IMR-90 (cell line): ENCODE measurements around the gene SLC8A1. TPM values are rescaled to one million over a fixed set of nuclear protein-coding genes. Genes with fewer than 3 reads are reported as not detected.

Source experiments
- ATAC-seq: fragments of 200-7000 bp; cut with Tn5 transposase; 2 replicates; pipeline ENCODE4 v1.9.1; 2020; ENCODE audit warnings: low read depth, mild to moderate bottlenecking, moderate library complexity
- BruUV-seq: library from RNA; stranded (reverse); fragments of 400-500 nt; replicated peaks from 2 replicates; lab custom pipeline; 2021; lab: Mats Ljungman, UMichigan
- CTCF ChIA-PET: fragments of 300-600 bp; formaldehyde crosslinking; extraction: SDS; loops from one replicate; lab custom pipeline; 2021; ENCODE audit warnings: antibody characterized with exemption; lab: Yijun Ruan, JAX
- POLR2A ChIA-PET: fragments of 300-600 bp; sonication (Branson Sonifier 250); formaldehyde crosslinking; loops from one replicate; lab custom pipeline; 2022; ENCODE audit warnings: antibody characterized with exemption; ENCODE audit not compliant: unreplicated experiment; lab: Charles Lee
- DNase-seq: peaks from one replicate; pipeline ENCODE4 v3.0.0; 2013
- H2AFZ ChIP-seq: replicated peaks from 2 replicates; pipeline ENCODE3; 2013; ENCODE audit warnings: low read length, mild to moderate bottlenecking; ENCODE audit not compliant: poor library complexity
- H2AK5ac ChIP-seq: 2 replicates; pipeline ENCODE4 v1.6.1; 2013; ENCODE audit warnings: low read depth, low read length, inconsistent platforms
- H2AK9ac ChIP-seq: replicated peaks from 2 replicates; pipeline ENCODE3; 2013; ENCODE audit warnings: mild to moderate bottlenecking, low read depth, low read length, moderate library complexity; ENCODE audit not compliant: poor library complexity
- H2BK120ac ChIP-seq: 2 replicates; pipeline ENCODE4 v1.6.1; 2013; ENCODE audit warnings: low read depth, low read length, inconsistent platforms
- H2BK15ac ChIP-seq: 3 replicates; pipeline ENCODE4 v1.6.1; 2013; ENCODE audit warnings: low read depth, low read length, inconsistent platforms
- H2BK20ac ChIP-seq: 2 replicates; pipeline ENCODE4 v1.6.1; 2013; ENCODE audit warnings: low read depth, mild to moderate bottlenecking, inconsistent platforms, low read length, moderate library complexity
- H2BK5ac ChIP-seq: 2 replicates; pipeline ENCODE4 v1.6.1; 2013; ENCODE audit warnings: mild to moderate bottlenecking, low read depth, low read length, inconsistent platforms; ENCODE audit not compliant: poor library complexity, severe bottlenecking
- H3K14ac ChIP-seq: replicated peaks from 2 replicates; pipeline ENCODE4 v1.6.1; 2013; ENCODE audit warnings: low read depth, low read length, inconsistent platforms
- H3K18ac ChIP-seq: 2 replicates; pipeline ENCODE4 v1.6.1; 2013; ENCODE audit warnings: low read depth, low read length, control low read depth
- H3K23ac ChIP-seq: 2 replicates; pipeline ENCODE4 v1.6.1; 2013; ENCODE audit warnings: low read depth, low read length, inconsistent platforms
- H3K27ac ChIP-seq: 2 replicates; pipeline ENCODE4 v1.5.1; 2013; ENCODE audit warnings: mild to moderate bottlenecking, control low read depth, low read length; ENCODE audit not compliant: insufficient read depth
- H3K27me3 ChIP-seq: 2 replicates; pipeline ENCODE4 v1.6.1; 2013; ENCODE audit warnings: low read length; ENCODE audit not compliant: control insufficient read depth, insufficient read depth
- H3K36me3 ChIP-seq: 2 replicates; pipeline ENCODE4 v1.6.1; 2013; ENCODE audit warnings: low read length, mixed read lengths; ENCODE audit not compliant: control insufficient read depth, insufficient read depth
- H3K4ac ChIP-seq: 2 replicates; pipeline ENCODE4 v1.6.1; 2013; ENCODE audit warnings: low read depth, low read length, inconsistent platforms
- H3K4me1 ChIP-seq: 2 replicates; pipeline ENCODE4 v1.6.1; 2013; ENCODE audit warnings: low read length, mixed read lengths; ENCODE audit not compliant: control insufficient read depth, insufficient read depth
- H3K4me2 ChIP-seq: 2 replicates; pipeline ENCODE4 v1.6.1; 2013; ENCODE audit warnings: low read depth, mild to moderate bottlenecking, control low read depth, low read length, moderate library complexity
- H3K4me3 ChIP-seq: 2 replicates; pipeline ENCODE4 v1.5.1; 2013; ENCODE audit warnings: low read depth, mild to moderate bottlenecking, control low read depth, low read length, moderate library complexity; ENCODE audit not compliant: insufficient read depth
- H3K56ac ChIP-seq: 2 replicates; pipeline ENCODE4 v1.6.1; 2013; ENCODE audit warnings: low read length, inconsistent platforms; ENCODE audit not compliant: insufficient read depth; ENCODE audit errors: extremely low read depth
- H3K79me1 ChIP-seq, 2 experiments: 2 replicates each; pipeline ENCODE4 v1.6.1; 2013; ENCODE audit warnings: low read length in 2 of 2, inconsistent platforms in 1 of 2, low read depth in 1 of 2
- H3K9ac ChIP-seq: 2 replicates; pipeline ENCODE4 v1.6.1; 2013; ENCODE audit warnings: low read depth, low read length, control low read depth
- H3K9me1 ChIP-seq: 2 replicates; pipeline ENCODE4 v1.6.1; 2013; ENCODE audit warnings: low read length, inconsistent platforms; ENCODE audit not compliant: insufficient read depth
- H3K9me3 ChIP-seq: 2 replicates; pipeline ENCODE4 v1.6.1; 2013; ENCODE audit warnings: low read length; ENCODE audit not compliant: control insufficient read depth, insufficient read depth
- H4K20me1 ChIP-seq: 2 replicates; pipeline ENCODE4 v1.6.1; 2013; ENCODE audit warnings: low read length, inconsistent platforms; ENCODE audit not compliant: insufficient read depth
- H4K5ac ChIP-seq: 2 replicates; pipeline ENCODE4 v1.6.1; 2013; ENCODE audit warnings: mild to moderate bottlenecking, low read depth, low read length, control low read depth
- H4K8ac ChIP-seq, 2 experiments: 2 replicates each; pipeline ENCODE4 v1.6.1; 2013; ENCODE audit warnings: low read depth in 2 of 2, low read length in 2 of 2, control low read depth in 1 of 2, inconsistent platforms in 1 of 2
- H4K91ac ChIP-seq: 2 replicates; pipeline ENCODE4 v1.6.1; 2013; ENCODE audit warnings: low read depth, low read length, inconsistent platforms; ENCODE audit not compliant: insufficient read depth
- BHLHE40 ChIP-seq: fragments of 150-350 bp; IDR thresholded peaks from 2 replicates; pipeline ENCODE4 v1.6.1; 2016; ENCODE audit warnings: mild to moderate bottlenecking, low read depth, low read length
- CEBPB ChIP-seq: IDR thresholded peaks from 2 replicates; pipeline ENCODE4 v1.6.1; 2012; ENCODE audit warnings: low read depth, low read length, improper control_type of control experiment
- CHD1 ChIP-seq: IDR thresholded peaks from 2 replicates; pipeline ENCODE4 v1.6.1; 2012; ENCODE audit warnings: low read depth, low read length, improper control_type of control experiment
- CTCF ChIP-seq: conservative IDR thresholded peaks from 2 replicates; pipeline ENCODE4 v1.5.1; 2012; ENCODE audit warnings: mild to moderate bottlenecking, low read depth, low read length, improper control_type of control experiment
- ELK1 ChIP-seq: fragments of 150-350 bp; IDR thresholded peaks from 2 replicates; pipeline ENCODE4 v1.6.1; 2016; ENCODE audit warnings: low read depth, mild to moderate bottlenecking, low read length, moderate library complexity, borderline replicate concordance
- FOS ChIP-seq: fragments of 150-350 bp; IDR thresholded peaks from 2 replicates; pipeline ENCODE4 v1.6.1; 2016; ENCODE audit warnings: low read depth, low read length
- MAZ ChIP-seq: IDR thresholded peaks from 2 replicates; pipeline ENCODE4 v1.6.1; 2012; ENCODE audit warnings: low read depth, mild to moderate bottlenecking, low read length, improper control_type of control experiment, moderate library complexity, borderline replicate concordance
- NFE2L2 ChIP-seq: fragments of 150-350 bp; IDR thresholded peaks from 2 replicates; pipeline ENCODE4 v1.6.1; 2016; ENCODE audit warnings: low read depth, mild to moderate bottlenecking, low read length
- RAD21 ChIP-seq: IDR thresholded peaks from 2 replicates; pipeline ENCODE4 v1.6.1; 2012; ENCODE audit warnings: low read length, improper control_type of control experiment
- RCOR1 ChIP-seq: IDR thresholded peaks from 2 replicates; pipeline ENCODE4 v1.6.1; 2012; ENCODE audit warnings: mild to moderate bottlenecking, low read length, improper control_type of control experiment; ENCODE audit not compliant: insufficient replicate concordance
- RFX5 ChIP-seq: IDR thresholded peaks from 2 replicates; pipeline ENCODE4 v1.8.0; 2012; ENCODE audit warnings: low read depth, mild to moderate bottlenecking, low read length, moderate library complexity
- SMC3 ChIP-seq: fragments of 150-350 bp; IDR thresholded peaks from 2 replicates; pipeline ENCODE4 v1.6.1; 2016; ENCODE audit warnings: low read depth, mild to moderate bottlenecking, antibody characterized with exemption, low read length, moderate library complexity
- USF2 ChIP-seq: fragments of 150-350 bp; IDR thresholded peaks from 2 replicates; pipeline ENCODE4 v1.6.1; 2017; ENCODE audit warnings: mild to moderate bottlenecking, antibody characterized with exemption, low read length, low read depth
- WGBS, 2 experiments: methylation state at CpG; one replicate each; pipeline versions ENCODE4 v1.1.5 to v1.1.7; 2013; ENCODE audit warnings: missing lambda C conversion rate in 2 of 2; ENCODE audit not compliant: insufficient read length in 1 of 2; ENCODE audit errors: extremely low coverage in 2 of 2; 5-methylcytosine and 5-hydroxymethylcytosine counted together
- dilution Hi-C: fragments of 300-500 bp; cut with HindIII; formaldehyde crosslinking; loops from one replicate; pipeline ENCODE4 v1.14.3; 2018; ENCODE audit warnings: low sequenced_read_pairs; ENCODE audit not compliant: unreplicated experiment
- in situ Hi-C: fragments of 300-500 bp; cut with MboI; formaldehyde crosslinking; loops from 3 replicates; pipeline ENCODE4 v1.14.3; 2019; ENCODE audit warnings: low sequenced_read_pairs, inconsistent platforms, mixed read lengths
- intact Hi-C: fragments of 100-400 bp; cut with micrococcal nuclease; formaldehyde crosslinking; loops from 2 replicates; pipeline ENCODE4 v1.10.0; 2022
- polyA plus RNA-seq, 3 experiments: library from polyadenylated mRNA; depleted of rRNA; stranded (reverse); fragments of >200 nt; gene quantifications; 2 replicates each; pipeline ENCODE4 v1.2.3, GENCODE V29; 2012; ENCODE audit warnings: low replicate concordance in 1 of 3
- total RNA-seq: library from RNA; depleted of rRNA; stranded (reverse); fragments of >200 nt; gene quantifications from 2 replicates; pipeline ENCODE4 v1.2.3, GENCODE V29; 2012

The SLC8A1 gene
- total and polyA plus RNA-seq, 2 of the 4 experiments (the other 2 are of a cell fraction), result 7.7 to 57.0 TPM

- Histone ChIP-seq H4K5ac (no peak overlapping the region), H3K9me3 (no peaks in the 10 kb centered on the region)
- CTCF ChIA-PET, result no interaction called here
These were observed 24.5 kb upstream of the SLC8A1 start for GRCh38 chr2:40476436-40476835.

More at GRCh38 chr2:40476436-40476835, 24.5 kb upstream of the SLC8A1 start:
- no peak overlapping the region for H3K4me3 ChIP-seq
- H3K9ac ChIP-seq, result no peak overlapping the region
- H3K9me1 ChIP-seq, result no peaks in the 10 kb centered on the region
- H2BK120ac ChIP-seq, result no peak overlapping the region
- H2BK15ac ChIP-seq, result no peak overlapping the region
- in situ Hi-C loops, result loop anchor here (25.0 kb wide), 1 partner anchor 286 kb away; no protein-coding TSS in a partner anchor
- H4K8ac ChIP-seq, result no peak overlapping the region
- H3K27ac ChIP-seq, result no peak overlapping the region
- H2AK9ac ChIP-seq, result no peak overlapping the region
- H3K56ac ChIP-seq, result no peak overlapping the region
- POLR2A ChIA-PET, result no interaction called here
- WGBS, 2 experiments, result 88% methylated on average over 1 of the region's 1 CpG; no CpG with 5 or more reads in 1 of the 2 experiments
- H2AK5ac ChIP-seq, result no peak overlapping the region
- dilution Hi-C loops, result no loop called here
- no peak overlapping the region for H4K91ac ChIP-seq
- H3K14ac ChIP-seq, result no peak overlapping the region
- ATAC-seq (no peak), DNase-seq (no peak)
- TF ChIP-seq RCOR1 (no peak), FOS (no peak), ELK1 (no peak), RAD21 (no peak), USF2 (no peak), CHD1 (no peak), RFX5 (no peak), SMC3 (no peak), MAZ (no peak), NFE2L2 (no peak), BHLHE40 (no peak), CTCF (no peak), CEBPB (no peak)
- H4K20me1 ChIP-seq, result no peaks in the 10 kb centered on the region
- H2BK5ac ChIP-seq, result no peak overlapping the region
- no peak overlapping the region for H2BK20ac ChIP-seq
- H3K36me3 ChIP-seq, result no peaks in the 10 kb centered on the region
- H3K18ac ChIP-seq, result no peak overlapping the region
- H3K4me2 ChIP-seq, result no peak overlapping the region
- no peak overlapping the region for H3K23ac ChIP-seq
- intact Hi-C loops, result no loop called here
- H2AFZ ChIP-seq, result no peak overlapping the region
- no peak overlapping the region for H3K4ac ChIP-seq
- H3K27me3 ChIP-seq, result no peaks in the 10 kb centered on the region
- no peaks in the 10 kb centered on the region for H3K79me1 ChIP-seq
- BruUV-seq, result no TSS peak
- no peaks in the 10 kb centered on the region for H3K4me1 ChIP-seq
